Measurements from ENCODE around the gene ASB2. TPM values are rescaled to one million over a fixed set of nuclear protein-coding genes. Genes with fewer than 3 reads are reported as not detected.

Gene ASB2
- total RNA-seq, 1 donor from 2014 or later: 1.2 TPM

GRCh38 chr14:93898731-93899130 is 77.6 kb downstream of the ASB2 start:
- Mint-ChIP-seq H3K4me1 (peaks cover 2% of the 10 kb centered on the region), H3K27me3 (ENCODE audit: low read depth) (peaks cover 8% of the 10 kb centered on the region), H3K4me3 (no peak overlapping the region), H3K27ac (no peak overlapping the region), H3K9me3 (no peaks in the 10 kb centered on the region), H3K36me3 (no peaks in the 10 kb centered on the region)
- DNase-seq (ENCODE audit: low spot score in 2 of 2, unreplicated experiment in 2 of 2): no peak
- TF ChIP-seq CTCF (IDR thresholded peaks at IDR 0.05; ENCODE audit: unreplicated experiment): no peak

GRCh38 chr14:93898081-93898611 is 78.2 kb downstream of the ASB2 start:
- Mint-ChIP-seq H3K36me3 (no peaks in the 10 kb centered on the region), H3K4me3 (no peak overlapping the region), H3K4me1 (no peaks in the 10 kb centered on the region), H3K27ac (no peak overlapping the region), H3K9me3 (no peaks in the 10 kb centered on the region), H3K27me3 (ENCODE audit: low read depth) (peaks cover 2% of the 10 kb centered on the region)
- no peak for DNase-seq (ENCODE audit: low spot score in 2 of 2, unreplicated experiment in 2 of 2)
- TF ChIP-seq CTCF (IDR thresholded peaks at IDR 0.05; ENCODE audit: unreplicated experiment): no peak

DNA sequence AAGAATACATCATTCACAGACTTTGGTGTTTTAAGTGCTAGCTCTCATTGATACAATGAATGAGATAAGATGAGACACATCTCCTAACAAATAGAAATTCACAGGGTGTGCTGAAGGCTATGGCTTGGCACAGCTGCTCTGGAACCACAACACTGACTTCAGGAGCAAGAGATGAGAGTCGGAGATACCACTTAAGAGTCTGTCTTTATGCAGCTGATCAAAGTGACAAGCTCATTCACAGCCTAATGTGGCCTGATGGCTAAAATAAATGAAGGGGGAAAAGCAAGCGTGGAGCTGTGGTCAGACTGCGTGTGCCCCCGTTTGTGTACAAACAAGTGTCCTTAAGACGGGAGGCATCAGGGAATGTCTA is 78.9 kb downstream of the ASB2 start:
- Mint-ChIP-seq H3K4me3 (no peak overlapping the region), H3K27me3 (ENCODE audit: low read depth) (no peaks in the 10 kb centered on the region), H3K9me3 (no peaks in the 10 kb centered on the region), H3K36me3 (no peaks in the 10 kb centered on the region), H3K27ac (no peak overlapping the region), H3K4me1 (no peaks in the 10 kb centered on the region)
- DNase-seq (ENCODE audit: low spot score in 2 of 2, unreplicated experiment in 2 of 2): no peak
- TF ChIP-seq CTCF (IDR thresholded peaks at IDR 0.05; ENCODE audit: unreplicated experiment): no peak

- H3K27me3 Mint-ChIP-seq (ENCODE audit: low read depth): peaks cover 10% of the 10 kb centered on the region
- no peak overlapping the region for H3K4me3 Mint-ChIP-seq
- no peak overlapping the region for H3K27ac Mint-ChIP-seq
- no peaks in the 10 kb centered on the region for H3K9me3 Mint-ChIP-seq
- H3K36me3 Mint-ChIP-seq: no peaks in the 10 kb centered on the region
- H3K4me1 Mint-ChIP-seq: no peaks in the 10 kb centered on the region
- no peak for DNase-seq (ENCODE audit: low spot score in 2 of 2, unreplicated experiment in 2 of 2)
- no peak for TF ChIP-seq CTCF (IDR thresholded peaks at IDR 0.05; ENCODE audit: unreplicated experiment)
Measured at GRCh38 chr14:93895023-93895604, 81.3 kb downstream of the ASB2 start.

DNA sequence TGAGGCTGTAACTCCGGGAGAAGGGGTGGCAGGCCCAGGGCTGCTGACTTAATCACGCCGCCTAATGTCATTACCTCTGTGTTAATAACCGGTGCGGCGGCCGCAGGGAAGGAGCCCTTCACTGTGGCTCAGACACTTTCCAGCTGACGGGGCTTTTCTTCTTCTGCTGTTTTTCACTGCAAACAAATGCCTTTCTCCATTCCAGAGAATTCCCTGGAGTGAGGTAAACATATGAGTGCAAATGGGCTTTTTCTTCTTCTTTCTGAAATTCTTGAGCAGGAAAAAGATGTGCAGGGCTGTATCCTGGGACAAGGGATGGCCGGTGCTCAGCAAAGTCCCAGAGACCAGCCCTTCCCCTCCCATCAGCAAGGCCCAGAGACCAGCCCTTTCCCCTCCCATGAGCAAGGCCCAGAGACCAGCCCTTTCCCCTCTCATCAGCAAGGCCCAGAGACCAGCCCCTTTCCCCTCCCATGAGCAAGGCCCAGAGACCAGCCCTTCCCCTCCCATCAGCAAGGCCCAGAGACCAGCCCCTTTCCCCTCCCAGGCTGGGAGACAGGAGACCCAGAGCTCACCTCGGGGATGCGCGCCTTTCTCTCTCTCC is 82.6 kb downstream of the ASB2 start:
- TF ChIP-seq CTCF (IDR thresholded peaks at IDR 0.05; ENCODE audit: unreplicated experiment): no peak
- H3K36me3 Mint-ChIP-seq: no peaks in the 10 kb centered on the region
- no peak for DNase-seq (ENCODE audit: low spot score in 2 of 2, unreplicated experiment in 2 of 2)
- no peak overlapping the region for H3K4me3 Mint-ChIP-seq
- no peaks in the 10 kb centered on the region for H3K9me3 Mint-ChIP-seq
- H3K27ac Mint-ChIP-seq: no peak overlapping the region
- H3K4me1 Mint-ChIP-seq: no peaks in the 10 kb centered on the region
- H3K27me3 Mint-ChIP-seq (ENCODE audit: low read depth): peaks cover 13% of the 10 kb centered on the region
